CD14-positive monocyte (primary cell): Measurements from ENCODE around the gene CSNK2A2. TPM values are rescaled to one million over a fixed set of nuclear protein-coding genes. Genes with fewer than 3 reads are reported as not detected.

Experiments
- DNase-seq, 3 donors: peaks; one replicate each; pipeline ENCODE4 v3.0.0-alpha.2; 2011 to 2022
- H2AFZ ChIP-seq: 2 replicates; pipeline ENCODE4 v1.6.0; 2012; ENCODE audit warnings: mild to moderate bottlenecking, low read depth, low read length, inconsistent platforms; ENCODE audit not compliant: insufficient read depth, poor library complexity, severe bottlenecking
- H3K27ac ChIP-seq, 2 donors: 1 replicate in 1 of 2; 2 replicates in 1 of 2; pipeline ENCODE4 v1.5.1; 2012 to 2013; ENCODE audit warnings: low read length in 2 of 2, control low read depth in 1 of 2, inconsistent platforms in 1 of 2, low read depth in 1 of 2, mild to moderate bottlenecking in 1 of 2
- H3K27me3 ChIP-seq, 2 donors: one replicate each; pipeline versions ENCODE4 v1.6.0 to v1.6.1; 2011 to 2013; ENCODE audit warnings: low read length in 2 of 2; ENCODE audit not compliant: control insufficient read depth in 2 of 2, insufficient read depth in 2 of 2
- H3K36me3 ChIP-seq, 2 donors: replicated peaks in 1 of 2; 1 replicate in 1 of 2; 2 replicates in 1 of 2; pipeline versions ENCODE4 v1.5.1 to v1.6.1; 2012 to 2013; ENCODE audit warnings: low read length in 2 of 2, control low read depth in 1 of 2, inconsistent platforms in 1 of 2, mild to moderate bottlenecking in 1 of 2; ENCODE audit not compliant: insufficient read depth in 2 of 2, control insufficient read depth in 1 of 2
- H3K4me1 ChIP-seq, 2 donors: 1 replicate in 1 of 2; 2 replicates in 1 of 2; pipeline versions ENCODE4 v1.5.1 to v1.6.1; 2012 to 2013; ENCODE audit warnings: low read length in 2 of 2, control low read depth in 1 of 2, inconsistent platforms in 1 of 2, mild to moderate bottlenecking in 1 of 2, moderate library complexity in 1 of 2; ENCODE audit not compliant: insufficient read depth in 2 of 2, control insufficient read depth in 1 of 2
- H3K4me2 ChIP-seq: replicated peaks from 2 replicates; pipeline ENCODE3; 2012; ENCODE audit warnings: low read length, moderate library complexity, mild to moderate bottlenecking; ENCODE audit not compliant: poor library complexity, severe bottlenecking; ENCODE audit errors: extremely low read depth
- H3K4me3 ChIP-seq, 3 experiments: fragments of 200-600 bp in 1 of 3; sonication (generic) in 1 of 3; replicated peaks in 1 of 3; 1 replicate in 2 of 3; 2 replicates in 1 of 3; pipeline ENCODE4 v1.5.1; 2011 to 2013; ENCODE audit warnings: low read length in 3 of 3, mild to moderate bottlenecking in 3 of 3, control low read depth in 2 of 3, low read depth in 2 of 3, inconsistent platforms in 1 of 3, moderate library complexity in 1 of 3
- H3K79me2 ChIP-seq: 2 replicates; pipeline ENCODE4 v1.6.0; 2012; ENCODE audit warnings: mild to moderate bottlenecking, control low read depth, inconsistent platforms, low read length, moderate library complexity; ENCODE audit not compliant: insufficient read depth
- H3K9ac ChIP-seq: 2 replicates; pipeline ENCODE4 v1.6.0; 2017; ENCODE audit warnings: low read length, mild to moderate bottlenecking; ENCODE audit not compliant: insufficient read depth, poor library complexity, severe bottlenecking
- H3K9me3 ChIP-seq, 2 donors: replicated peaks in 1 of 2; 1 replicate in 1 of 2; 2 replicates in 1 of 2; pipeline versions ENCODE4 v1.5.1 to v1.6.1; 2012 to 2013; ENCODE audit warnings: low read length in 2 of 2, control low read depth in 1 of 2; ENCODE audit not compliant: control insufficient read depth in 1 of 2, insufficient read depth in 1 of 2
- H4K20me1 ChIP-seq: 2 replicates; pipeline ENCODE4 v1.6.0; 2012; ENCODE audit warnings: mild to moderate bottlenecking, low read length, control low read depth, moderate library complexity; ENCODE audit not compliant: insufficient read depth
- H3K27ac Mint-ChIP-seq, 7 donors: one replicate each; pipeline ENCODE4 v1.8.0; 2020; ENCODE audit warnings: mild to moderate bottlenecking in 7 of 7, mixed read lengths in 7 of 7, moderate library complexity in 6 of 7, inconsistent platforms in 2 of 7
- H3K27me3 Mint-ChIP-seq, 3 donors: one replicate each; pipeline ENCODE4 v1.8.0; 2021 to 2022; ENCODE audit warnings: low read depth in 3 of 3, mild to moderate bottlenecking in 3 of 3, mixed read lengths in 3 of 3, moderate library complexity in 3 of 3, inconsistent platforms in 1 of 3
- H3K36me3 Mint-ChIP-seq, 2 donors: one replicate each; pipeline ENCODE4 v1.8.0; 2020; ENCODE audit warnings: mixed read lengths in 2 of 2, inconsistent platforms in 1 of 2, mild to moderate bottlenecking in 1 of 2
- H3K4me1 Mint-ChIP-seq: one replicate; pipeline ENCODE4 v1.8.0; 2020; ENCODE audit warnings: mild to moderate bottlenecking, mixed read lengths
- H3K4me3 Mint-ChIP-seq, 2 donors: one replicate each; pipeline ENCODE4 v1.8.0; 2020; ENCODE audit warnings: mild to moderate bottlenecking in 2 of 2, mixed read lengths in 2 of 2, moderate library complexity in 1 of 2
- H3K9me3 Mint-ChIP-seq, 7 donors: one replicate each; pipeline ENCODE4 v1.8.0; 2020 to 2022; ENCODE audit warnings: mixed read lengths in 7 of 7, mild to moderate bottlenecking in 6 of 7, moderate library complexity in 6 of 7, inconsistent platforms in 2 of 7
- CTCF ChIP-seq: fragments of 200-600 bp; IDR thresholded peaks from one replicate; pipeline ENCODE4 v1.8.0; 2022; ENCODE audit warnings: antibody characterized with exemption, mild to moderate bottlenecking
- WGBS: methylation state at CpG from one replicate; pipeline ENCODE4 v1.1.5; 2013; ENCODE audit warnings: missing lambda C conversion rate; ENCODE audit not compliant: insufficient coverage; 5-methylcytosine and 5-hydroxymethylcytosine counted together
- intact Hi-C, 2 donors: fragments of 100-400 bp; cut with micrococcal nuclease; formaldehyde crosslinking; loops; one replicate each; pipeline versions ENCODE4 v1.15.0 to v1.15.1; 2023
- polyA plus RNA-seq, 3 donors: library from polyadenylated mRNA; depleted of rRNA in 1 of 3; unstranded in 2 of 3; stranded (reverse) in 1 of 3; fragments of 300-500 nt in 2 of 3; fragments of >200 nt in 1 of 3; fragmentation: Illumina TruSeq in 2 of 3; gene quantifications; 1 replicate in 2 of 3; 2 replicates in 1 of 3; pipeline ENCODE4 v1.2.3, GENCODE V29; 2012 to 2021

The CSNK2A2 gene
- polyA plus RNA-seq, 3 donors = 1.6 to 24.7 (median 9.2) TPM

GRCh38 chr16:58217311-58217925 is 19.5 kb upstream of the CSNK2A2 start:
- H3K9ac ChIP-seq = no peak overlapping the region
- H2AFZ ChIP-seq = no peak overlapping the region
- no peaks in the 10 kb centered on the region for H4K20me1 ChIP-seq
- H3K79me2 ChIP-seq = no peaks in the 10 kb centered on the region
- H3K4me1 Mint-ChIP-seq = no peaks in the 10 kb centered on the region
- no peak for TF ChIP-seq CTCF
- no peak for DNase-seq
- no peaks in the 10 kb centered on the region for H3K27me3 ChIP-seq
- no peak overlapping the region for H3K4me3 ChIP-seq
- H3K27me3 Mint-ChIP-seq = peaks cover 9 to 18% (median 16%) of the 10 kb centered on the region in 3 donors
- 100% methylated on average over 1 of the region's 2 CpGs for WGBS
- no peaks in the 10 kb centered on the region for H3K36me3 ChIP-seq
- intact Hi-C loops = no loop called here
- H3K36me3 Mint-ChIP-seq = no peaks in the 10 kb centered on the region
- no peak overlapping the region for H3K4me2 ChIP-seq
- no peak overlapping the region for H3K27ac ChIP-seq
- peaks cover 0 to 17% (median 4%) of the 10 kb centered on the region in 7 donors for H3K9me3 Mint-ChIP-seq
- no peaks in the 10 kb centered on the region for H3K4me1 ChIP-seq
- H3K27ac Mint-ChIP-seq = peak overlapping the region in 1 of 7 donors; percentile 17
- peaks cover 0 to 2% of the 10 kb centered on the region in 2 donors for H3K9me3 ChIP-seq
- H3K4me3 Mint-ChIP-seq = no peak overlapping the region

GRCh38 chr16:58212824-58213655 is 15.1 kb upstream of the CSNK2A2 start:
- 43% methylated on average over 2 of the region's 3 CpGs for WGBS
- intact Hi-C loops = no loop called here
- H3K27ac Mint-ChIP-seq = peak overlapping the region in 1 of 7 donors; percentile 25

More at GRCh38 chr16:58212824-58213655, 15.1 kb upstream of the CSNK2A2 start:
- H3K36me3 Mint-ChIP-seq = no peaks in the 10 kb centered on the region
- Histone ChIP-seq H3K79me2 (no peaks in the 10 kb centered on the region), H3K27me3 (no peaks in the 10 kb centered on the region), H2AFZ (no peak overlapping the region), H3K36me3 (no peaks in the 10 kb centered on the region), H3K4me2 (no peak overlapping the region), H3K9me3 (peaks cover 0 to 2% of the 10 kb centered on the region in 2 donors), H3K4me1 (no peaks in the 10 kb centered on the region), H3K27ac (no peak overlapping the region), H3K9ac (no peak overlapping the region), H4K20me1 (no peaks in the 10 kb centered on the region), H3K4me3 (no peak overlapping the region)
- H3K4me1 Mint-ChIP-seq = no peaks in the 10 kb centered on the region
- H3K4me3 Mint-ChIP-seq = no peak overlapping the region
- peaks cover 0 to 14% (median 2%) of the 10 kb centered on the region in 7 donors for H3K9me3 Mint-ChIP-seq
- peaks cover 8 to 12% (median 12%) of the 10 kb centered on the region in 3 donors for H3K27me3 Mint-ChIP-seq
- DNase-seq = no peak
- no peak for TF ChIP-seq CTCF
